ENCODE measurements around the gene METTL16.

DNA sequence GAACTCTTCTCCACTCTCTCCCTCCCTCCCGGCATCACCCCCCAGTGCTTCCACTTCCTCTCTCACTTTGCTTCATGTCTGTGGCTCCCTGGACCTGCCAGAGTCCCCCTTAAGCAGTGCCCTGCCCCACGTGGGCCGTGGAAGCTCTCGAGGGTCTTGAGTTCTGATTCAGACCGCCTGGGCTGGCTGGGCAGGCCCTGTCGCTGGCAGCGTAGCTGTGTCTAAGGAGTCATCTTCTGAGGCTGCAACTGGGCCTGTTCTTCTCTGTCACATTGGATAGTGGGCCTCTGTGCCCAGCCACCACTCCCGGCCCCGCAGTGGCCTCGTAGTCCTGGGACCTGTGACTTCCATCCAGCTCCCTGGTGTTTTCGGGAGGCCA, 141.5 kb downstream of the METTL16 start:
- TF ChIP-seq POLR2A (IDR thresholded peaks at IDR 0.05; ENCODE audit: low read length) (no peak), GATA1 (IDR thresholded peaks at IDR 0.05; ENCODE audit: low read depth, low read length) (no peak)

All from erythroblast (primary cell).